CD4-positive, alpha-beta T cell treated with Interleukin-12 subunit alpha and Interleukin-12 subunit beta, for 1 hour (primary cell): ENCODE results near the gene SPATA21.
"Not testable (repeated sequence)": the region's sequence is repeated elsewhere in the genome, so short reads cannot be mapped to it uniquely, and the experiment has no call there.

ENCODE experiments used
- DNase-seq: peaks from one replicate; pipeline ENCODE4 v3.0.0-alpha.2; 2020

Gene SPATA21

DNA sequence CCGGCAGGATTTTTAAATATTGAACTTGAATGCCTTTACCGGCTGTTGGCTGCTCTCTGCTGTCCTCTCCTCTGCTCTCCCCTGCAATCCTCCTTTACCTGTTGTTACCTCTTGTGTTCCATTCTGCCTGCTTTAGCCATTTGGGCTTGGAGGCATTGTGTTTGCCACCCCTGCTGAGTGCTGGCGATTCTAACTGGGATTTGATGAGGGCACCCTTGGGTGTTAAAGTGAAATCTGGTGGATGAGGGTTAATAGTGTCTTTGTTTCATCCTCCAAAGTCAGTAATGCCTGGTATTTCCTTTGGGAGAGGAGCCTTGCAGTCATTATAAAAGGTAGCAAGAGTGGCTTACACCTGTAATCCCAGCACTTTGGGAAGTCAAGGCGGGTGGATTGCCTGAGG, 60.3 kb downstream of the SPATA21 start:
- no peak for DNase-seq

DNA sequence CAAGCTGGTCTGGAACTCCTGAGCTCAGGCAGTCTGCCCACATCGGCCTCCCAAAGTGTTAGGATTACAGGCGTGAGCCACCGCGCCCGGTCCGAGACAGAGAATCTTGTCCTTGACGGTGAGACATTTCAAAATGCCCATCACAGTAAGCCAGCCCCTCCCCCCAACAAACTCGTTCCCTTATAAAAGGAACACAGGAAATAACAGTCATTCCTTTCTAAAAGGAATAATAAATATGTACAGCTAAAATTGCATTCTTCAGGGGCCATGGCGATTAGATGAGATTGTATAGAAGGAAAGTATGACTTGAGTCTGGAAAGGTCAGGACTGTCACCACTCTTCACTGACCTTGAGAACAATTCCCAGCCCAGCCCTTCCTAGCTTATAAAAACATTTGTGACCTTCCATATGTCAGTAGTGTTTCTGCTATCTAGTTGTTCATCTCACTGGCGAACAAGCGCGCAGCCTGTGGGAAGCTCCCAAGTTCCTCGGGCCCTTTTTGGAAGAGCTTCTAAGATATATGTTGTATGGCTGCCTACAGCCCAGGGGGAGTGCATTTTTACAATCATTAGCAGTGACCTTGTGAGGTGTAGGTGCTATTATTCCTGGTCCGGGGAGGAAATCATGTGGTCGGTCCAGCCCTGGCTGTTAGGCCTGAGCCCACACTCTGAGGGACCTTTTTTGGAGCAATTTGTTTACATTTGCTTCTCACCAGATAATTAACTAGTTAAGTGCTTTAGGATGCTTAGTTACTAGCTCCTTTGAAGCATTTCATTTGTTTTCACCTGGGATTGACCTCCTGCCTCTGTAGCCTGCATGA, 61.5 kb downstream of the SPATA21 start:
- DNase-seq = no peak

DNA sequence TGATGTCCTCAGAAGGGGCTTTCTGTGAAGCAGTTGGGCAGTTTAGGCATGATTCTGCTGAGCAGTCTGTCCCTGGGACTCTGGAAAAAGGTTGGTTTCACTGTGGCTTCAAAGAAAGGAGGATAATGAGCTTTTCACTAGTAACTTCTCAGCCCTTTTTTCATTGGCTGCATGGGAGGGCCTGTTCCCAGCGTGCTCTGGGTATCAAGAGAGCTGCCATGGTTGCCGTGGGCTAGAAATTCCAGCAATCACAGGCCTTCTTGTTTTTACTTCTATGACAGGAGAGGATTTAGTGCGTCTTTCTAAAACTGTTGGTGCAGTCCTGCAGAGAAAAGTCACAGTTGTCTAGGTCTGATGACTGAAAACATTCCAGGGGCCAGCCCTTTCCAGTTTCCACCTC, 63.0 kb downstream of the SPATA21 start:
- DNase-seq = no peak

DNA sequence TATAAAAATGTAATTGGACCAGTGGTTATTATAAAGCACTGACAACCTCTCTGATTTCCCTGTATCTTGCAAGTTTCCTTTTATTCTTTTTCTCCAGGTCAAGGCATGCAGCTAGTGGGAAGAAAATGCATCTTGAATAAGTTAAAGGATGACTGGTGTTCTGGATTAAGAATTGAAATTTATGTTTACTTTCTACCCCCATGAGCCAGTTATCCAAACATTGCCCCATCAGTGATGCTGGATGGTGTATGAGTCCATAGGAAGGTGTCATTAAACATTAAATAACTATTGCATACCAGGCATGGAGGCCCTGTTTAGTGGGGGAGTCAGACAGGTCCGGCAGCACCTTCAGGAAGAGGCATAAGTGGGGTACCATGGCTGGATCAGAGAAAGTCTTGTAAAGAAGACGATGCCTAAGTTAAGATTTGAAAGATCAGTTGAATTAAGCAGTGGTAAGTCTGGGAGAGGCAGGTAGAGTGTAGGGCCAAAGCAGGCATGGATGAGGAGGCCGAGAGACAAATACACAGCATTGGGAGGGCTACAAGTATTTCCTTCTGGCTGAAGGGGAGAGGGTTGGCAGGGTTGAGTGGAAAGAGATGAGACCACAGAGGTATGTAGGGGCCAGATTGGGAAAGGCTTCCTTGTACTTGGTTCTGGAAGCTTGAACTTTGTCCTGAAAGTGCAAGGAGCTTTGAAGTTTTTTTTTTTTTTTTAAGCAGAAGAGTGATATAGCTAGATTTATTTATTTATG, 64.5 kb downstream of the SPATA21 start:
- no peak for DNase-seq

DNA sequence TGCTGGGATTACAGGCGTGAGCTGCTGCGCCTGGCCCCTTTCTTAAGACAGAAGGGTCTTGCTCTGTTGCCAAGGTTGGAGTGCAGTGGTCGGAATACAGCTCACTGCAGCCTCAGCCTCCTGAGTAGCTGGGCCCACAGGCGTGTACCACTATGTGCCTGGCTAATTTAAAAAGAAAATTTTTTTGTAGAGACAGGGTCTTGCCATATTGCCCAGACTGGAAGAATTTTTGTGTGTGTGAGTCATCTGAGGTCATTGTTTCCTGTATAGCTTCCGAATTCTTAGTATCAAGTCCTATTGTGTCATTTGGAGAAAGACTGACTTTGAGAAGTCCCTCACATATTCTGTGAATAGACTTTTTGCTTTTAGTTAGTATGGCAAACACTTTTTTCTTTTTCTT, 65.5 kb downstream of the SPATA21 start:
- DNase-seq = peak; percentile 46

DNA sequence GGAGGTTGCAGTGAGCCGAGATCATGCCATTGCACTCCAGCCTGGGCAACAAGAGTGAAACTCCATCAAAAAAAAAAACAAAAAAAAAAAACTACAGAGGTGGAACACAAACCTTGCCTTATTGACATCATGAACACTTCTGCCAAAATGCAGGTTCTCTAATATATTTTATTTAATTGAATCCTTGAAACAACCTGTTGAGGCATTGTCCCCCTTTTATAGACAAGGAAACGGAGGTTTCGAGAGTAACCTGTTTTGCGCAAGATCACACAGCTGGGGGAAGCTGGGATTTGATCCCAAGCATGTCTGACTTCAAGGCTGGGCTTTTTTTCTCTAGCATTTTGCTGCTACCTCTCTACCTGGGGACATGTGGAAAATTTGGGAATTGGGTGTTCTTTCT, 67.4 kb downstream of the SPATA21 start:
- DNase-seq = no peak

DNA sequence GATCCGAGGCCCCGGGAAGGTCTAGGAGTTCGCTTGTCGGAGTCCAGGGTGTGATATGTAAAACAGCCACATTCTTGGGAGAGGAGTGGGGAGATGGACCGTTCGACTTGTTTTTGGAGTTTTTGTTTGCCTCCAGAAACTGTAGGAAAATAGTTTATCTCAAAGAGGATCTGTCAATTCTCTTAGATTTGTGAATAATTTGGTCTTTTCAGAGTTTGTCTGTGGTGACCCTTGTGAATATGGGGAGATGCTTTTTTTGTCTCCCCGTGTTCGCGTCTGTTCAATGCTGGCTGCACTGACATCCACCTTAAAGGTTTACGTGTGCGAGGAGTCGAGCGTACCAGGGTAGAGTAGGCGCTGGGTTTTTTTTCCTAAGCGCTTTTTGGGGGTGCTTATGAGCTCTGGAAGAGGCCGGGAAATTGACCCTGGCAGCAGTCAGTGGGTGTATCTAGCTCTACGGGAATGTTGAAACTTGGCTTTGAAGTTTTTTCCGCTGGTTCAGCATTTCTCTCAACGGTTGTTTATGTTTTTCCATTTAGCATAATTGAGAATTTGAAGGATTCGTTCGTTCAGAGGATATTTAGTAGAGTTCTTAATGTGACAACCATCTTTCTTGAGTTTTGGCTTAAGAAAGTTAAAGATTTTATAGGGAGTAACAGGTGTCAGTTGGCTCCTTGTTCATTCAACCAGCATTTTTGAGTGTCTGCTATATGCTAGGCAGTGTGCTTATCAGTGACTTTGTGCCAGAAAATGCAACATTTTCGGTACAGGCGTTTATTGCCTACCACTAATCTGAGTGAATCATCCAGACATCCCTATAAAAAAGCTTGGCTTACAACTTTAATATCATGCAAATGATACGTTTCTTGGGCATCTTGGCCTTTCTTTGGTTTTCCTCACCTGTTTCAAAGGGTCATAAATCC, 69.0 kb downstream of the SPATA21 start:
- DNase-seq = no peak

DNA sequence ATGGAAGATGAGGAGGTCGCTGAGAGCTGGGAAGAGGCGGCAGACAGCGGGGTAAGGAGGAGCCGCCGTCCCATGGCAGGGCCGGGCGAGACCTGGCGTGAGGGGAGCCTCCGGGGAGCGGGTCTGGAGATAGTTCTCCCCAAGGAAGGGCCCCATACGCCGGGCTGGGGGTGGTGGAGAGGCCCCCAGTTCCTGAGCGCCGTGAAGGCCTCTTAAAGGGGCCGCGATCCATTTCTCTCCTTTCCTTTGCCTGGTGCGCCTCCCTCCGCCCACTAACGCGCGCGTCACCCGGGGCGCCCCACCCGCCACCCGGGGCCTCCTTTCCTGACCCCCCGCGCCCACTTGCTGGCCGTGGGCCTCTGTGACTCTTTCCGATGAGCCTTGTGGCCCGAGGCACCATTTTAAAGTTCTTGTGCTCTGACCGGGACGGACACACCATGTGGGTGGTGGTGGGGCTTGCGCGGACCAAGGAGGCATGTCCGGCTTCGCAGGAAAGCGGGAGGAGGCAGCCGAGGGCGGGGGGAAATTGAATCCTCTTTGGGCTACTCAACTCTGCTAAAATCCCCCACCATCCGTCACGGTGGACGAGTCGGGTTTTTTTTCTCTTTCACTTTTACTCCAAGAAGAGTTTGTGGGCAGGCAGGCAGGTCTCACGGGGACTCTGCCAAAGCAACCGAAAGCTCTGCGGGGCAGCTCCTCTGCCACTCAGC, 69.8 kb downstream of the SPATA21 start:
- peak; percentile 89 for DNase-seq

DNA sequence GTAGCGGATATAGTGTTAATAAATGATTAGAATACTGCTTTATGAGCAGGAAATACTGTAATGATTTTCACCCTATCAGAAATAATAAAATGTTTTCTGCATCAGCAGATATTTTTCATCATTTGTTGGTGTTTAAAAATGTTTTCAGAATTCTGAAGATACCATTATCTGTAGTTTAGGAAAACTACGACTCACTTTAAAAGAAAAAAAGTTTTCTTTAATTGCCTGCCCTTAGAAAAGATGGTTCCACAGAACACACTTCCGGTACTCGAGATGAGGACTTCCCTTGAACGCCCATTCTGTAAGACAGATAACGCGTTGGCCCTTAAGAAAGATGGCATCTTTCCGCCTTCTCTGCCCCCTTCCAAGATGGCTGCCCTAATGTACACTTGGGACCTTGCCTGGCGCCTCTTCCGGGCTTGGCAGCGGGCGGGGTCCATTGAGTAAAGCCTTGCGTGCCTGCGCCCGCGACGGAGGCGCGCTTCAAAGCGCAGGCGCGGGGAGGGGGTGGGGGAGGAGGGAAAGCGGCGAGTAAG, 70.4 kb downstream of the SPATA21 start, which contains the start of gene SZRD1:
Gene SZRD1 (plus strand): TSS at position 521 of the 536 bp plus-strand sequence. CDS start 16 bp downstream, outside the sequence.
- peak; percentile 98 for DNase-seq

DNA sequence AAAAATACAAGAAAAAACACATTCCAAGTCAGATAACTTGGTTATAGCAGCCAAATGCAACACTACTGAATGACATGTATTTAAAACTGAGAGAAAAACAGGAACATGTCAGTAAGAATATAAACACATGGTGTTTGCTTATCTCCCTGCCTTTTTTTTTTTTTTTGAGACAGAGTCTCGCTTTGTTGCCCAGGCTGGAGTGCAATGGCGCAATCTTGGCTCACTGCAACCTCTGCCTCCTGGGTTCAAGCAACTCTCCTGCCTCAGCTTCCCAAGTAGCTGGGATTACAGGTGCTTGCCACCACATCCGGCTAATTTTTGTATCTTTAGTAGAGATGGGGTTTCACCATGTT, 72.1 kb downstream of the SPATA21 start:
- not testable (repeated sequence) for DNase-seq

DNA sequence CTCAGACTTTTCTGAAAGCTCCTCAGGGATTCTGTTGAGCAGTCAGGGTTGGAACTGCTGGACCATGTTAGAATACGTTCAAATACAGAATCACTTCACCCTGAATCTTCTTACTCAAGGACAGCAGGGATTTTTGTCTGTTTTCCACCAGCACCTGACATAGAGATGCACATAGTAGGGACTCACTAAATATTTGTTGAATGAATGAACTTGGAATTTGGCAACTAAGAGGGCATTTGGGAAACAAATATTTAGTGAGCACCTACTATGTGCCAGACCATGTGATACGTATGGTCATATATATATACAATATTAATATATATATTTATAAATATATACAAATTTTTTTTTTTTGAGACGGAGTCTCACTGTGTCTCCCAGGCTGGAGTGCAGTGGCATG, 80.4 kb downstream of the SPATA21 start:
- no peak for DNase-seq

DNA sequence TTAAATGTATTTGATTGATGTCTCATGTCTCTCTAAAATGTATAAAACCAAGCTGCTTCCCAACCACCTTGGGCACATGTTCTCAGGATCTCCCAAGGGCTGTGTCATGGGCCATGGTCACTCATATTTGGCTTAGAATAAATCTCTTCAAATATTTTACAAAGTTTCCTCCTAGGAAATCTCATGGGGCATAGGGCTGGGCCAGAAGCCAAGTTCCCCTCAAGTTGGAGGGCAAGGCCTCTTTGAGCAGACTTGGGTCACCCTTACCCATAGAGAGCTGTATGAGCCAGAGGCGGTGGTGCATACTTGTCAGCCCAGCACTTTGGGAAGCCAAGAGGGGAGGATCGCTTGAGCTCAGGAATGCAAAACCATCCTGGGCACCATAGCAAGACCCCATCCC, 82.6 kb downstream of the SPATA21 start:
- DNase-seq = no peak

DNA sequence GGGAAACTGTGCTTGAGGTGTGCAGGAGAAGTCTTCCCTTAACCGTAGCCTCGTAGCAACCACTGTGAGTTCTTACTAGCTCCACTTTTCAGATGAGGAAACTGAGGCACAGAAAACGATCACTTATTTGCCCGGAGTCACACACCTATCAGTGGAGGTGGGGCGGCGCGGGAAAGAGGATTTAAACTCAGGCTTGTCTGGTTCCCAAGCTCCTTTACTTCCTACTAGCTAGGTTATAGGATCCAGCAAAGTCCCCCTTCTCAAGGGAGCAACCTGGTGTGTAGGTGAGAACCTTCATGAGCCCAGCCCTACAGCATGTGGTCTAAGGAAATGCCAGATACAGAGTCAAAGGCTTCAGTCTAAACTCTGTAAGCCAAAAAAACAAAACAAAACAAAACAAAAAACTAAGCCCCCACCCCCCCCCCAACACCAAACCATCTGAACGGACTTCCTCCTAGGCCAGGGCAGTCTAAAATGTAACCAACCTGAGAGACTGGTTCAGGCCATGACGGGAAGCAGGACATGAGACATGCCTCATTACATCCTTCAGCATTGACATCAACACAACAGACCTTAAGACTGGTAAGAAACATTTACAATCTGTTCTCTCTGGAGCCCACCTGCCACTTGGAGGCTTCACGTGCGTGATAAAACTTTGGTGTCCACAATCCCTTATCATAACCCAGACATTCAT, 84.2 kb downstream of the SPATA21 start:
- peak; percentile 23 for DNase-seq

DNA sequence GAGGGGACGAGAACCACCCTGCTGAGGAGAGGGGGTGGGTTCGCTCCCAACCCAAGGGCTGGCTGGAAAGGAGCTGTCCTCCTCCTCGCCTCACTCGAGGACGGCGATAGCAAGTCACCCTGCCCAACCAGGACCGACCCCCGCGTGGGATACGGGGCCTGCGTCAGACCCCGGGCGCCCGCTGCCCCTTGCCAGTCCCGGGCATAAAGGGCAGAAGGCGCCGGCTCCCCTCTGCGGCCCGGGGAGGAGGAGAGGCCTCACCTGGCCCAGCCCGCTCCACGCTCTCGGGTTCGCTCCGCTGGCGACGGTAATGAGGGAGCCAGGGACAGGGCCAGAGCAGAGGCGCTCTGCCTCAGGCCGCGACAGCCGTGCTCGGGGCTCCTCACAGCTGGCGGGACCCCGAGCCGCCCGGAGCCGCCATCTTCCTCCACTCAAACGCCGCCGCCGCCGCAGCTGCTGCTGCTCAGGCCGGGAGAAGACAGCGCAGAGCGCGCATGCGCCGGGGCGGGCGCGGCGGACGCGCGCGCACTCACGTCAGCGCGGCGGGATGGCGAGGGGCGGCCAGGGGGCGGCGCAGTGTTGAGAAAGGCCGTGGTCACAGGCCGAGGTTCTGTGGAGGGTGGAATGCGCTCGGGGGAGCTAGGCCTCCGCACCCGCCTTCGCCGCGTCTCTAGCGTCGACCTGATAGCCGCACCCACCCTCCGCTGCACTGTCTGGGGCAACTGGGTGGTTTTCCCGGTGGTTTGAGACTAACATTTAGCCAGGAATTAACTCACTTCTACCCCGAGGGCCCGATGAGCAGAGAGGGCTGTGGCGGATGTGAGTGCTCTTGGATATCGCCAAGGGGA, 85.0 kb downstream of the SPATA21 start, which contains the start of gene FBXO42:
Gene FBXO42 (minus strand): TSS at position 487 of the 848 bp plus-strand sequence. CDS start 37,062 bp downstream, outside the sequence.
- peak; percentile 96 for DNase-seq

DNA sequence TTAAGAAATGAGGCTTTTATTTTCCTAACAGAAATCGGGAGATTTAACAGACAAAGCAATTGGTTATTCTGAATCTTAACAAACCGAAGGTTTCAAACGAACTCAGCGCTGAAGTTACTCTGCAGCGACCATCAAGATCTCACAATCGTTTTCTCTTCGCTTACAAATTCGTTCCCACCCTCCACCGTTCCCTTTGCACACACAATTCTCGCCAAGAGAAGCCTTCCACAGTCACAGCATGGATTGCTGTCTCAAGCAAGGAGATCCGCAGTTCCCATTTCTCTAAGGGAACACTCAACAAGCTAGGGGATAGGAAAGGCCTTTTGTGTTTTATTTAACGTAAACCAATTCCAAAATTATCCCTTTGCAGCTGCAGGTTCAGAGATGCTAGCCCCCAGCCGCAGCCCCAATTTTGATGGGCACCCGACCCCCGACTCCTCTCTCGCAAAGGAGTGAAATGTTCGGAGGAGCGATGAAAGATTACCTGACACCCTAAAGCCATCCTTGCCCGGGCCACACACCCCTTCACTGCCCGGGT, 85.7 kb downstream of the SPATA21 start:
- DNase-seq = no peak

DNA sequence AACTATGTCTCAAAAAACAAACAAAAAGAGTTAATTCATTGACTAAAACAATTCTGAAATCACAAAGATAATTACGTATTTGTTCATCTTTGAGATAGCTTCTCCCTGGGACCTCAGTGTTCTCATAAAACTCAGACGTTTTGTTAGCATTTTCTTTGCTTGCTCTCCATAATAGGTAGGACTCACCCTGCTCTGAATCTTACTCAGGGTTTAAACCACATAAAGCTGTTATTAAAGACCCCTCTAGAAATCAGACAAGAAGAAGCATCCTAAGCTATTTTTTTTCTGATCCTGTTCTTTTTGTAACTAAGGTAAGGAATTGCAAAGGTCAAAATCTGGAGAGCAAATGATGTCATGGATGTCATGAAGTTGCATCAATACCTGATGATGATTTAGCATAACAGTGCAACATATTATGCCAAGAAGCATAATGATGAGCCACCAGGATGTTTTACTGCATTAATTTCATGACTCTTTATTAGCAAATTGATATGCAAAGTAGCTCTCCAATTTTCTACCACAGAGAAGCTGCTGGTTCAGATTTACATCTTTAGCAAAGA, 87.3 kb downstream of the SPATA21 start:
- DNase-seq = no peak
